Astrocyte (in vitro differentiated cells and primary cell): Measurements from ENCODE around the gene AMPD1.

ENCODE experiments used
- CTCF ChIP-seq: IDR thresholded peaks from 2 replicates; pipeline ENCODE4 v1.5.1; 2011; ENCODE audit warnings: low read depth, mild to moderate bottlenecking, inconsistent platforms, low read length, moderate library complexity; ENCODE audit not compliant: insufficient read depth
- EZH2 ChIP-seq: IDR thresholded peaks from 2 replicates; pipeline ENCODE4 v1.6.1; 2012; ENCODE audit warnings: mild to moderate bottlenecking, low read length, inconsistent platforms; ENCODE audit not compliant: insufficient read depth

GRCh38 chr1:114671011-114671938, 24.1 kb downstream of the AMPD1 start:
- peak; percentile 33 for TF ChIP-seq CTCF
- TF ChIP-seq EZH2 = no peak
